Measurements from ENCODE around the gene CACHD1. TPM values are rescaled to one million over a fixed set of nuclear protein-coding genes. Genes with fewer than 3 reads are reported as not detected.

Gene CACHD1
- total RNA-seq, 2 donors from 2014 or later, result 6.9 to 12.3 TPM

DNA sequence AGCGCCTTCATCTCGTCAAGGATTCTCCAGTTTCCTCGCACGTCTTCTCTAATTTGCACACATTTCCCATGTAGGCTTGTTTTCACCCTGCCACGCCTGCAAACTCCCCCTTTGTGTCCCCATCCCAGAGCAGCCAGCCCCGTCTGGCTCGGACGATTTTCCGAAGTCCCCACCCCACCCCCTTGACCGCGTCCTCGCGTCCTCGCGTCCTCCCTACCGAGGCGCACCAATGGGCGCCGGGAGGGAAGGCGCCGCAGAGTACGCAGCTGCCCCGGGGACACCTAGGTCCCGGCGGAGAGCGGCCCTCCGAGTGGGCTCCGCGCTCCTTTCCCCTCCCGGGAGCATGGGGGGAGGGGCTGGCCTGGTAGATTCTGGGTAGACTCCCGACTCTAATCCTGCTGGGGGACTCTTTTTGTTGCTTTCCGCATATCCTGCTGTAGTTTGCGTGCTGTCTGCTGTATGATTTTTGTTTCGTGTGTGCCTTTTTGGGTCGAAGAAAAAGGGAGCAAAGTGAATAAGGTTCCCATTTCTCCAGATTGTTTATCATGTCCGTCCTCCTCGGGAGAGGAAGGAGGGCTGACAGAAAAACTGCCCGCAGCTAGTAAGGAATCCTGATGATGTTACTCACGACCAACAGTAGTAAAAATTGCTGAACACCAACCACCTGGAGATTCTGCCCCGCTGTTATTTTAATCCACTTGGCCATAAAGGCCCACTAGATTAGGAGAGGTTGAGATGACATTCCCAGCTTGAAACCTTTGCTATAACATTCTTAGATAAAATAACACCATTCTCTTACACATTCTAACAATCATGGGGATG is 1.5 kb downstream of the CACHD1 start:
- intact Hi-C loops (cut with DNase I), result loop anchor here in 1 of 2 donors (5.0 kb wide), 1 partner anchor 201 kb away; no protein-coding TSS in a partner anchor
- peak; percentile 83 for DNase-seq (ENCODE audit: low spot score)

DNA sequence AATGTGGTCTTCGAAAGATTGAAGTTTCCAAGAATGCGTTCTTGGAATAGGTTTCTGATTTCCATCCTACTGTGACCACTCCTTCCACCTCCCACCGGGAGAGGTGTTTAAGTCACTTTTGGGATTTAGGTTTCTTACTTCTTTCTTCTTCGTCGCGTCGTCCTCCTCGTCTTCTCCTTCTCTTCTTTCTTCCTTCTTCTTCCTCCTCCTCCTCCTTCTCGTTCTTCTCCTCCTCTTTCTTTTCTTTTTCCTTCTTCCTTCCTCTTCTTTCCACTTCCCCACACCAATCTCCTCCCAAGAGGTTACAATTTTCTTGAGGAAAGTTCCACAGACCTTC is 2.1 kb downstream of the CACHD1 start:
- no peak for DNase-seq (ENCODE audit: low spot score)
- intact Hi-C loops (cut with DNase I), result loop anchor here in 1 of 2 donors (5.0 kb wide), 1 partner anchor 200 kb away; no protein-coding TSS in a partner anchor

DNA sequence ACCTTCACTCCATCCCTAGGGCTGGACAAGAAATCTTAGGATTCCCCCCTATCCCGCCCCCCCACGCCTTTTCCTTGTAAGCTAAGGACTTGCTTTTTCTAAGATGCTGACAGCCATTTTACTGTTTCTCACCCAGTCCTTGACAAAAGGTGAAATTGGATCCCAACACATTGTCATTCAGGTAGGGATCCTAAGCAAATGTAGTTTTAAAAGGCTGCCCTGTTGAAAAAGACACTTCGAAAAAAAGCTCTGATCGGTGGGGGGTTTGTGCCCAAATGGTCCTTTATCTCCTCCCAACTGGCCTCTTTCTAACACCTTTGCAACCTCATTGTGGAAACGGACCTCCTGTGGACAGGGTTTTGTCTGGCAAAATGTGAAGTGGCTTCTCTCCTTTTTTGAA is 2.9 kb downstream of the CACHD1 start:
- DNase-seq (ENCODE audit: low spot score), result no peak
- intact Hi-C loops (cut with DNase I), result loop anchor here in 1 of 2 donors (5.0 kb wide), 1 partner anchor 199 kb away; no protein-coding TSS in a partner anchor

DNA sequence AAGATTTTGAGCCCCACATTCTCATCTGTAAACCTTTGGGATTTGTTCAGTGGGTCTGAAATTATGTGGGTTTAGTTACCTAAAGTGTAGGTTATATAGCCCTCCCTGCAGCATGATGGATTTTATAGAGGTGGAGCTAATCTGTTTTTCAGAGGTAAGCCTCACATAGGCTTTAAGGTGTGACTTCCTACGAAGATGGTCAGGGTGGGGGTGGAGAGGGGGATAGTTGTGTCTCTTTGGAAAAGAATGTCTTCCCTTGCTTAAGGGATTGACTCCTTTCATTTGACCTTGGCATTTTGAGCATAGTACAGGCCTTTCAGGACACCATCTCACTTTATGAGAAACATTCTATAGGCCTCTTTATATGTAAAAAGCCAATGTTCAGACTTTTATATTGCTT is 3.4 kb downstream of the CACHD1 start:
- DNase-seq (ENCODE audit: low spot score), result no peak
- intact Hi-C loops (cut with DNase I), result loop anchor here in 1 of 2 donors (5.0 kb wide), 1 partner anchor 199 kb away; no protein-coding TSS in a partner anchor

DNA sequence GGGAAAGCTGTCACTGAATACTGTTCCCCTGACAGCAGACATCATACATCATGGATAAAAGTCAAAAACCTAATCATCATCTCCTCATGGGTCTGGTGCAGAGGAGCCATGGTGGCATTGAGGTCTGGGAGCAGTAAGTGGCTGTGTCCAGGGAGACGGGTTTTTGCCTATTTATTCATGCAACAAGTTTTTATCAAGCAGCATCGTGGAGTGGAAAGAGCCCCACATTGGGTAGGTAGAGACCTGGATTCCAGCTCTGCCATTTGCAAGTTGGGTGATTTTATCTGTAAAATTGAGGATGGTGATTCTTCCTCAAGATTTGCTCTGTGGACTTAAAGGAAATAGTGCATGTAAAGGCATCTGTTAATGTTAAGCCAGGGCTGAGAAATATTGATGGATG is 4.2 kb downstream of the CACHD1 start:
- no peak for DNase-seq (ENCODE audit: low spot score)
- intact Hi-C loops (cut with DNase I), result loop anchor here in 1 of 2 donors (5.0 kb wide), 1 partner anchor 198 kb away; no protein-coding TSS in a partner anchor

DNA sequence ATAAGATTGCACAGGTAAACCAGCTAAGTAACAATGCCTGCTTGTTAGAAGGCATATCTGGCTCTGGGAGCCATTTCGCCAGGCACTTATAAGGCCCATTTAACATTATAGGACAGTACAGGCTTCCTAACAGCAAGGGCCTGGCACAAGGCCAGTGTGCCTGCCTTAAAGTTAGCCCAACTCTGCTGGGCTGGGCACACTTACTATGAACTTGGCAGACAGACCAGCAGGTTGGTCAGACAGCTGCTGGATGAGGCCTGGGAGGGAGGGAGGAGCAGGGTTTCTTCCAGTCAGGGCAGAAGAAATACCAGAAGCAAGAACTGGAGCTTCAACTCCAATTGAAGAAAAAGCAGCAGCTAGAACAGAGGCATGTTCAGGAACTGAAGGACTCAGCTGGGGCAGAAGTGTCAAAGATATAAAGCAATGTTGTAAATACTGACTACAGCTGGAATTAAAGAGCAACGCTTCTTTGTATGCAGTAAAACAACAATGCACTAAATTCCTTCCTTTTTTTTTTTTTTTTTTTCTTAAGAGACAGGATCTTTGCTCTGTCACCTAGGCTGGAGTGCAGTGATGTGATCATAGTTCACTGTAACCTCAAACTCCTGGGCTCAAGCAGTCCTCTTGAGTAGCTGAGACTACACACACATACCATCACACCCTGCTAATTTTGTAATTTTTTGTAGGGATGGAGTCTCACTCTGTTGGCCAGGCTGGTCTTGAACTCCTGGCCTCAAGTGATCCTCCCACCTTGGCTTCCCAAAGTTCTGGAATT is 4.9 kb downstream of the CACHD1 start:
- intact Hi-C loops (cut with DNase I), result loop anchor here in 1 of 2 donors (5.0 kb wide), 1 partner anchor 197 kb away; no protein-coding TSS in a partner anchor
- no peak for DNase-seq (ENCODE audit: low spot score)

DNA sequence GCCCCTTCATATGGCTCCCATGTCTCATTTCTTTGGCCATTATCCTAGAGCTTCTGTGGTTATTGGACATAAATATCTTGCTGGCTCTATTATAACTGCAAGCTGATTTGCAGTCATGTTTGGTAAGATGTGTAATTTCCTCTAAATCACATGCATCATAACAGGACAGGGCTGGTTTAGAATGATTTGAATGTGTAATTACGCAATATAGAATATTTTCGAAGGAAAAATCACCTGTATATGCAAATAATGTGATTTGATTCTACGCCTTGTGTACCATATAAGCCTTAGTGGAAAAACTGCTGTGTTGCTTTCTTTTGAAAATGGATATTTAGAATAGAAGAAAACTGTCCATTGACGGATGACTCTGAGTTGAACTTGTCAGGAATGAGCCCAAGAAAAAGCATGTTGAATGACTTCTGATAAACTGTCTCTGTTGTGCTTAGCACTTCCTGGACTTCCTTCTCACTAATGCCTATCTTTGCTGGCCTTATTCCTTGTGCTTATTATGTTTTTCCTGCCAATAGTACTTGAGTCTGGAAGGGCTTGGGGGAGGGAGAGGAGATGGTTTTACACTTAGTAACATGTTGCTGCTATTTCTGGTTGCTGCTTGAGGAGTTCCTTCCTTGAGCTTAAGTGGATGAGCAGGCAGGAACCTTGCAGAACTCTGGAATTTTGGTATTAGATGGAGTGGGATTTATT is 6.5 kb downstream of the CACHD1 start:
- DNase-seq (ENCODE audit: low spot score), result no peak
- intact Hi-C loops (cut with DNase I), result no loop called here

DNA sequence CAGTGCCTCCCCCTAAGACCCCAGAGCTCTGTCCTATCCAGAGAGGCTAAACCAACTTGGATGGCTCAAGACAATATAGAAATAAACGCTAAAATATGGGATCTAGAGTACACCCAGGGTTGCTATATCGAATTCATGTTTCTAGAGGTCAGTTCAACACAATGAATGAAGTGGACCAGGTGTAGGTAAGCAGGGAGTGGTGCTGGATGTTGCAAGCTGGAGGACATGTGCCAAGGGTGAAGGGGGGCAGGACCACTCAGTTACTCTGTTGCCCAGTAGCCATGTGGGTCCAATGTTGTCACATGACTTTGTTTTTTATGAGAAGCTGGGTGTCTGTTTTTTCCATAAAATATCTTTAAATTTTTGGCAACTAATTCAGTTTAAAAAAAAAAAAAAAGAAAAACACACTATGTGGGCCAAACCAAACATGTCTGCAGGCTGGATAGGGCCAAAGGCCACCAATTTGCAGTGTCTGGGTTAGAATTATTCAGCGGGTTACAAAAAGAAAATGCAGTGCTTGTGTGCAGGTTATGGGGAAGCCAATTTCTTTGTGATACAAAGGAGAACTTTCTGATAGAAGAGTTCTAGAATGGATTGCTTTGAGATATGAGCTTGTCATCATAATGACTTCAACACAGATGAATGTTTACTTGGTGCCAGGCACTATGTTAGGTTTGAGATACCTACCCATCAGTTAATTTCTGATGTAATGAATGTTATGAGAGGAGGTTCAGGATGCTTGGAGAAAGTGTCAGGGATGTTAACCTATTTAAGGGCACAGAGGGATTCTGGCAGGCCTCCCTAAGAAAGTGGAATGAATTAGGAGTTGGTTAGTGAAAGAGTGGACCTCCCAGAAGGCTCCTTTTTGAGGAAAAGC is 8.9 kb downstream of the CACHD1 start:
- intact Hi-C loops (cut with DNase I), result no loop called here
- DNase-seq (ENCODE audit: low spot score), result no peak

DNA sequence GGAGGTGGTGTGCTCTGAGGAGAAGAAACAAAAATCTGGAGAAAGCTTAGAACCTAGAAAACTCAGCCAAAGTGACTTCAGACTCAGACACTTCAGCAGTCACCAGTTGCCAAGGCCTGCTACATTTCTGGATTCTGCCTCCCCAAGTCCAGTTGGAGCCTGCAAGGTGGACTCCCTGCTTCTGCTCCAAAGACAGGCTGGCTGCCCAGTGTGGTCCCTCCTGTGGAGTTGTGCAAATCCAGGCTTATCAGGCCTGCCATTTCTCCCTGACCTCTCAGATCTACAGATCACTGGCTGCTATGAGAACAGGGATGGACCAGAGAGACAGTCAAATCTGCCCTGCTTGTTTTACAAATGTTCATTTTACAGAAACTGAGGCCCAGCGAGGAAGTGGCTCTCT is 9.9 kb downstream of the CACHD1 start:
- intact Hi-C loops (cut with DNase I), result loop anchor here in 1 of 2 donors (10.0 kb wide), 1 partner anchor 55 kb away; no protein-coding TSS in a partner anchor
- DNase-seq (ENCODE audit: low spot score), result no peak

DNA sequence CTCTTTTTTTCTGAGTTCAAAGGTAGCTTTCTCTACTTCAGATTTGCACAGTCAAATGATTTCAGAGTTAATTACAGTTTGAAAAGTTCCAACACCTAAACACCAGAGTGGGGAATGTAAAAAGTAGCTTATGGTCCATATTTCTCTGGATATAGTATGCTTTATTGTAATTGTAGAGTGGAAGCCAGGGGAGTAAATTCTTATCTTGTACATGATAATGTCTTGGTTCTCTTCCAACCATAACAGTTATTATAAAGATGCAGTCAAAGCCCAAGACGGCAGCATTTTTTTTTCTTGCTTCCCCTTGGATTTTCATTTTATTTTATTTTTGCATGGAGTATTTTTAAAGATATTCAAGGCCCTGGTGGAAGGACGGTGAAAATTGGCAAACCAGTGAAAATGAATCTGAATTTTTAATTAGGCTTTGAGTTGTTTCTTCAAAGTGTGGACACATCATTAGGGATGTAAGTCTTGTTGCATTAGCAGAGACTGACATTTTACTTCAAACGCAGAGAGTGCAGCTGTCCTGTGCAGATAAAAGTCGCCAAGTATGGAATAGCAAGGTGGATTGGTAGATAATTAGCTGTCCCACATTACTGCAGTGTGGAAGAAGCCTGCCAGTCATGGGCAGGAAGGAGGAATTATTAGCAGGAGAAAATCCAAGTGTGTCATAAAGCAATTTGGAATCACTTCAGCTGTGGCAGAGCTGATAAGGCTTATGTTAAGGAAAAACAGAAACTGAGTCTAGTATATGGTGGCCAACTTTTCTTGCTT is 11.3 kb downstream of the CACHD1 start:
- DNase-seq (ENCODE audit: low spot score), result no peak
- intact Hi-C loops (cut with DNase I), result loop anchor here in 1 of 2 donors (10.0 kb wide), 1 partner anchor 54 kb away; no protein-coding TSS in a partner anchor

DNA sequence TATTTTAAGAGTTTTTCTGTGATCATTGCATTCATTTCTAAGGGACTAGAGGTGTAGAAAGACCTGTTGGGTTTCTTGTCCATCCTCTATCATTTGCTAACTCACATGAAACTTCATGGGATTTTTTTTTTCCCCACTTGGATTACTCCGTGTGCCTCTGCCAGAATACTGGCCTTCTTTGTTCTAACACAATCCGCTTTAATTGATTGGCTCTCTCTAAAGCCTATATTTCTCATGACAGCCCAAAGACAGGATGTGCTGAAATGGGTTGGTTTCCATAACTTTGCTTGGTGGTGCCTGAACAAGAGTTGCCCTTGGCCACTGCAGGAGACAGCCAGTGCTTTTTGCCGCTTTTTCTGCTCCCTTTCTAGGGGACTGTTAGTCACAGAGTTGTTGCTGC is 12.2 kb downstream of the CACHD1 start:
- intact Hi-C loops (cut with DNase I), result loop anchor here in 1 of 2 donors (10.0 kb wide), 1 partner anchor 53 kb away; no protein-coding TSS in a partner anchor
- DNase-seq (ENCODE audit: low spot score), result no peak

DNA sequence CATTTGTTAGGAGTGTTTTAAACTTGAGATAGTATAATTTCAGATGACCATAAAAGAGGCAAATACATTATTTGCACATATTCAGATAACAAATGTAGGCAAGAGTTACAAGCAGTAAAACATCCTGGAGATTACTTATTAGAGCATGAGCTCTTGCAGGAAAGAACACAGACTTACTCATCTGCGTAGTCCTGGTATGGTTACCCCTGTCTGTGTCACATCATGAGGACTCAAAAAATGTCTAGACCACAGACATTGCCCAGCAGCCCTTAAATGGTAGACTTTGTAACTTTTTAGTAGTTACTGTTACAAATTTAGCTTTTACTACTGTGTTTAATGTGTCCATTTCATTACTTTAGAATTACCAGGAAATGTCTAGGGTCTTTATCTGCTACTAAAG is 12.8 kb downstream of the CACHD1 start:
- intact Hi-C loops (cut with DNase I), result loop anchor here in 1 of 2 donors (10.0 kb wide), 1 partner anchor 52 kb away; no protein-coding TSS in a partner anchor

DNA sequence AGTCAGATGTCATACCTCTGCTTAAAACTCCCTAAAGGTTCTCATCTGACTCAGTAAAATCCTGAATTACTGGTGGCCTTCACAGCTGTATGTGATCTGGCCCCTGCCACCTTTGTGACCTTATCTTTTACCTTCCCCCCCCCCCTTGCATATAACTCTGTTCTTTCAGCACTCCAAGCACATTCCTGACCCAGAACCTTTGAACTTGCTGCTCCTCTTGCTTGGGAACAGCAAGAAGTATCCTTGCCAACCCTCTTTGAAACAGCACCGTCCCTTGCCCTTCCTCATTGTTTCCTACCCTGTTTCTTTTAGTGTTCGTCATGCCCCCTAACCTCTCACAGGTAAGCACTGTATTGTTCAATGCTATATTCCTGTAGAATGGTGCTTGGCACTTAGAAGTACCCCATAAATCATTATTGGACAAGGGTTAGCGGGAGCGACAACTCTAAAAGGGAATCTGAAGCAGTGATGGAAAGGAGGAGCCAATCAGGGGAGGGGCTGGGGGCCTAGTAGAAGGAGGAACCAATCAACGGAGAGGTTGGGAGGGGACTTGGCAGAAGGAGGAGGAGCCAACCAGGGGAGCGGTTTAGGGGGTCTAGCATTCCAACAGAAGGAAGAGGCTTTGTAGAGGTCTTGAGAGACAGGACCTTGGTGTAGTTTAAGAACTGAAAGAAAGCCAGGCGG is 13.9 kb downstream of the CACHD1 start:
- intact Hi-C loops (cut with DNase I), result loop anchor here in 1 of 2 donors (10.0 kb wide), 1 partner anchor 51 kb away; no protein-coding TSS in a partner anchor
- DNase-seq (ENCODE audit: low spot score), result no peak

More for the DNA sequence above, 12.8 kb downstream of the CACHD1 start:
- no peak for DNase-seq (ENCODE audit: low spot score)

DNA sequence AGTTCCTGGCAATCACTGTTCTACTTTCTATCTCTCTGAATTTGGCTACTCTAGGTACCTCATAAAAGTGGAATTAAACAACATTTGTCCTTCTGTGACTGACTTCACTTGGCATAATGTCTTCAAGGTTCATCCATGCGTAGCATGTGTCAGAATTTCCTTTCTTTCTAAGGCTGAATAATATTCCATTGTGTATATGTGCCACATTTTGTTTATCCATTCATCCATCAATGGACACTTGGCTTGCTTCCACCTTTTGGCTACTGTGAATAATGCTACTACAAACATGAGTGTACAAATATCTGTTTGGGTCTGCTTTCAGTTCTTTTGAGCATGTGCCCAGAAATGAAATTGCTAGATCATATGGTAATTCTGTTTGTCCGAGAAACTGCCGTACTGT is 14.7 kb downstream of the CACHD1 start:
- intact Hi-C loops (cut with DNase I), result loop anchor here in 1 of 2 donors (10.0 kb wide), 1 partner anchor 50 kb away; no protein-coding TSS in a partner anchor
- no peak for DNase-seq (ENCODE audit: low spot score)

DNA sequence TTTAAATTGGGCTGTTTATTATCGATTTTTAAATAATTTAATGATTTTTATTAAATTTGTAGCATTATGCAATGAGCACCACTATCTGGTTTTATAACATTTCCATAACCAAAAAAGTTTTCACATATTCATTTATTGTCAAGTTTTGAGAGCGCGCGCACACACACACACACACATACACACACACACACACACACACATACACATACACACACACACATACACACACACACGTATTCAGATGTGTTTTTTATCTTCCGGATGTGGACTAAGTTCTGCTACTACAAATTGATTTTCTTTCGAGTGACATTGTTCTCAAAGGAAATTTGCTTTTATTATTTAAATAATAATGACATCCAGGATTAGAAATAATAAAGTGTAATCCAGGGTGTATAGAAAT is 16.3 kb downstream of the CACHD1 start:
- intact Hi-C loops (cut with DNase I), result loop anchor here in 1 of 2 donors (10.0 kb wide), 1 partner anchor 49 kb away; no protein-coding TSS in a partner anchor
- DNase-seq (ENCODE audit: low spot score), result no peak

DNA sequence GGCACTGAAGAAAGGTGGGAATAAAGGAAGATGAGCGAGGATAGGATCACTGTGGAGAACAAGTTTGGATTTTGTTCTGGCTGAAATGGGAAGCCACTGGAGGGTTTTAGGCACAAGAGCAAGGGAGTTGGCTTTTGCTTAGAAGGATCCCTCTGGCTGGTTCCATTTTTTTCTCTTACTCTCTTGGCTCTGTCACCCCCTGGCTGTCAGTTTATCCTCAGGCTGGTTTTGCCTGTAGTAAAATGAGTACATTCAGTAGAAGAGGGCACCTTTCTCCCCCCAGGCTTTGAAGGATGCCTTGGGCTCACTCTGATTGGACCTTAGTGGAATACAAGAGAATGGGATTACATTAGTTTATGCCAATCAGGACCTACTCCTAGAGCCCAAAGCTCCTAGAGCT is 17.1 kb downstream of the CACHD1 start:
- intact Hi-C loops (cut with DNase I), result loop anchor here in 1 of 2 donors (10.0 kb wide), 1 partner anchor 48 kb away; no protein-coding TSS in a partner anchor

DNA sequence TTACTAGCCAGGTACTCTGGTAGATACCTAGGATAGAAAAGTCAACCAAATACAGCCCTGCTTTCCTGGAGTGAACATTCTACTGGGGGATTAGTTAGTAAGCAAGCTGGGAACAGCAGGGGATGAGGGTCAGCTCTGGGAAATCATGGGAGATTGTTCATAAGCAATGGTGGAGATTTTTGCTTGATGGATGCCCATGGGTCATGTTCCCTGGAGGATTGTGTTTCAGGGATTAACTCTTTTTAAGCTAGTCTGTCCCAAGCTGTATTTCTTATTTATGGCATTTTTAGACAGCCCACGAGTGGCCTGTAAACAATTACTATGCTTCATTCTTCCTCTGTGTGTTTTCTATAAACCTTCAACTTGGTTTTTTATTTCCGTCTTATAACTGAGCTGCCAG is 18.9 kb downstream of the CACHD1 start:
- DNase-seq (ENCODE audit: low spot score), result no peak
- intact Hi-C loops (cut with DNase I), result loop anchor here in 1 of 2 donors (10.0 kb wide), 1 partner anchor 46 kb away; no protein-coding TSS in a partner anchor

More for the DNA sequence above, 17.1 kb downstream of the CACHD1 start:
- DNase-seq (ENCODE audit: low spot score), result no peak
